PC-3 (cell line): ENCODE results near the gene WDR86.

Experiments used
- CTCF ChIP-seq: fragments of 300-600 bp; sonication (generic); conservative IDR thresholded peaks from 2 replicates; pipeline ENCODE4 v1.5.1; 2017; ENCODE audit warnings: antibody characterized with exemption, low read depth, mild to moderate bottlenecking, low read length
- EZH2phosphoT487 ChIP-seq: fragments of 300-600 bp; sonication (generic); IDR thresholded peaks from 2 replicates; pipeline ENCODE4 v1.6.1; 2018; ENCODE audit warnings: mild to moderate bottlenecking, antibody characterized with exemption, low read length, borderline replicate concordance

GRCh38 chr7:151410405-151411390 lies 860 bp upstream of the WDR86 start:
- TF ChIP-seq CTCF (no peak), EZH2phosphoT487 (no peak)
